GM12875 (cell line): ENCODE measurements around the gene PGAM5.

Experiments used
- H3K4me3 ChIP-seq: one replicate; pipeline ENCODE4 v1.5.1; 2011; ENCODE audit warnings: low read depth, low read length, control low read depth
- TF ChIP-seq, protein P1 (sequence below): IDR thresholded peaks from 2 replicates; pipeline ENCODE4 v1.5.1; 2011; ENCODE audit warnings: low read depth, mild to moderate bottlenecking, control low read depth, inconsistent platforms, low read length, moderate library complexity, borderline replicate concordance; ENCODE audit not compliant: insufficient read depth

Gene PGAM5

DNA sequence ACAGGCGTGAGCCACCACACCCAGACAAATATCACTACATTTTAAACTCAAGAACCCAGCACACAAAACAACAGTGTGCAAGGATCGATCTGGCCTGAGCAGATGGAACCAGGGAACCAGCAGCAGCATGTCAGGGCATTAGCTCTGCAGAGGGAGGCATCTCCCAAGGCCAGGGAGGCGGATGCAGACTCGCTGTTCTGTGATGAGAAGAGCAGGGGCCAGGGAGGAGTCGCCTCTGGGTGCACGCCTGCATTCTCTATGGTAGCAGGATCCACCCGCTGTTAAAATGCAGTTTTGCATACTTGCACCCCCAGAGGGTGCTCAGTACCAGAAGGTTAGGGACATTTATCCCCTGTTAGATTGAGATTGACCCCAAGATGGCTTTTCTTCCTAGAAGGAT, 17.9 kb downstream of the PGAM5 start:
- H3K4me3 ChIP-seq, result no peak overlapping the region
- TF ChIP-seq, protein P1, sequence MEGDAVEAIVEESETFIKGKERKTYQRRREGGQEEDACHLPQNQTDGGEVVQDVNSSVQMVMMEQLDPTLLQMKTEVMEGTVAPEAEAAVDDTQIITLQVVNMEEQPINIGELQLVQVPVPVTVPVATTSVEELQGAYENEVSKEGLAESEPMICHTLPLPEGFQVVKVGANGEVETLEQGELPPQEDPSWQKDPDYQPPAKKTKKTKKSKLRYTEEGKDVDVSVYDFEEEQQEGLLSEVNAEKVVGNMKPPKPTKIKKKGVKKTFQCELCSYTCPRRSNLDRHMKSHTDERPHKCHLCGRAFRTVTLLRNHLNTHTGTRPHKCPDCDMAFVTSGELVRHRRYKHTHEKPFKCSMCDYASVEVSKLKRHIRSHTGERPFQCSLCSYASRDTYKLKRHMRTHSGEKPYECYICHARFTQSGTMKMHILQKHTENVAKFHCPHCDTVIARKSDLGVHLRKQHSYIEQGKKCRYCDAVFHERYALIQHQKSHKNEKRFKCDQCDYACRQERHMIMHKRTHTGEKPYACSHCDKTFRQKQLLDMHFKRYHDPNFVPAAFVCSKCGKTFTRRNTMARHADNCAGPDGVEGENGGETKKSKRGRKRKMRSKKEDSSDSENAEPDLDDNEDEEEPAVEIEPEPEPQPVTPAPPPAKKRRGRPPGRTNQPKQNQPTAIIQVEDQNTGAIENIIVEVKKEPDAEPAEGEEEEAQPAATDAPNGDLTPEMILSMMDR, result no peak

DNA sequence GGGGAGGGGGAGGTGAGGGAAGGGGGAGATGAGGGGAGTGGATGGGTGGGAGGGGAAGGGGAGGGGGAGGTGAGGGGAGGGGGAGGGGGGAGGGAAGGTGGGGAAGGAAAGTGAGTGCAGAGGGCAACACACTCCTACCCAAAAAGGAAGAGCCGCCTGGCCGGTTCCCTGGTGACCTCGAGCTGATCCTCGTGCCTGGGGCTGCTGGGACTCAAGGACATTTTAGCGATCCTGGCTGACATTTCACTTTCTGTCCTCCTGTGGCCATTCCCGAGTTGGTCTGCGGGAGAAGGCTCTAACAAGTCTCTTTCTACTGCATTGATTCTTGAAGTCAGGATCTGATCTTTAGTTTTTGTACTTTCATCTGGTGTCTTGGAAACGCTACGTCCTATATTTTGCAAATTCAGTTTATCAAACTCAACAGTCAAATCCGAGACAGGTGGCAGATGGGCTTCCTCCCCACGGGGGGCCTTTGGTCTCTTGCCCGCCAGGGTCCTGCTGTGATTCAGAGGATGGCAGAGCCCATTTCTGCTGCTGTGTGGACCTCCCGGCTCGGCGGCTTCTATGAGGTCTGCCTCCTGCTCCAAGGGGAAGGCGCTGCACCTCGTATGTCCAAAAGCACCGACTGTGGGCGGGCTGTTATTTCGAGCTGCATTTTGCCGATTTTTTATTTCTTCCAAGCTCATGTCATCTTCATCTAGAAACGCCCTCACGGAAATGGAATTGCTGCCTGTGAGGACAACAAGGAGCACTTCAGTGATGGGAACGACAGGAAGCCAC, 19.1 kb downstream of the PGAM5 start:
- TF ChIP-seq, protein P1, result no peak
- no peak overlapping the region for H3K4me3 ChIP-seq

DNA sequence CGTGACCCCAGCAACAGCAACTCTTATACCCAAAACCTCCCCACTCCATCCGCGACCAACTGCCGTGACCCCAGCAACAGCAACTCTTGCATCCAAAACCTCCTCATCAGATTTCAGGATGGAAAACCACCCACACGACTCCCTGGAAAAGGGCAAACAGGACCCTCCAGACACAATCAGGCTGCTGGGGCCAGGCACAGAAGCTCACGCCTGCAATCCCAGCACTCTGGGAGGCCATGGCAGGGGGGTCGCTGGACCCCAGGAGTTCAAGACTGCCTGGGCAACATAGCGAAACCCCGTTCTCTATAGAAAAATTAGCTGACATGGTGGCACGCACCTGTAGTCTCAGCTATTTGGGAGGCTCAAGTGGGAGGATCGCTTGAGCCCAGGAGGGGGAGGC, 19.7 kb downstream of the PGAM5 start:
- H3K4me3 ChIP-seq, result no peak overlapping the region
- TF ChIP-seq, protein P1, result no peak

DNA sequence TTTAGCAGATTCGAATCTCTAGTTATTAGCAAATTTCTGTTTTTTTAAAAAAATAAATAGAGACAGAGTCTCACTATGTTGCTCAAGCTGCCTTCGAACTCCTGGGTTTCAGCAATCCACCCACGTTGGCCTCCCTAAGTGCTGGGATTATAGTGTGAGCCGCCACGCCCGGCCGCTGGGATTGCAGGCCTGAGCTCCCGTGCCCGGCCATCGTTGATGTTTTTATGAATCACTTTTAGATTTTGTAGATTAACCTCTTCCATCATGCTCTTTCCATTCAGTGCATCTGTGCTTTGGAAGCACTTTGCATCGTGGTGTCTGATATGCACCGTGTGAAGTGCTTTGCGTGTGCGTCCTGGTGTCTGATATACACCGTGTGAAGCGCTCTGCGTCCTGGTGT, 20.9 kb downstream of the PGAM5 start:
- TF ChIP-seq, protein P1, result no peak
- H3K4me3 ChIP-seq, result no peak overlapping the region

DNA sequence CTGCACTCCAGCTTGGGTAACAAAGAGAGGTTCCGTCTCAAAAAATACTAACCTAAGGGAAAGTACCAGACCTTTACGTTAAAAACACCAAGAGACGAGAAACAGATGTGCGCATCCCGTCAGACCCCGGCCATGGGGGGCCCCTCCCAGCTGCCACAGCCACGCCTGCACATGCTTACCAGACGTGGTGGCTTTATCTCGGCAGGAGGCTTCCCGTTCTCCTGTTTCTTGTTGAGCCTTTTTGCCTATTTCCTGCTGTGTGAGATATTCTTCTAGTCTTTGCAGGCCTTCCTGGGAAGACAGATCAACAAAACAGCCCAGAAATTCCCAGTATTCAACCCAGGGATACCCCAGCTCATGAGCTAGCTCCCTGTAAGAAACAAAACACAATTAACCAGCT, 23.6 kb downstream of the PGAM5 start:
- TF ChIP-seq, protein P1, result no peak
- no peak overlapping the region for H3K4me3 ChIP-seq

DNA sequence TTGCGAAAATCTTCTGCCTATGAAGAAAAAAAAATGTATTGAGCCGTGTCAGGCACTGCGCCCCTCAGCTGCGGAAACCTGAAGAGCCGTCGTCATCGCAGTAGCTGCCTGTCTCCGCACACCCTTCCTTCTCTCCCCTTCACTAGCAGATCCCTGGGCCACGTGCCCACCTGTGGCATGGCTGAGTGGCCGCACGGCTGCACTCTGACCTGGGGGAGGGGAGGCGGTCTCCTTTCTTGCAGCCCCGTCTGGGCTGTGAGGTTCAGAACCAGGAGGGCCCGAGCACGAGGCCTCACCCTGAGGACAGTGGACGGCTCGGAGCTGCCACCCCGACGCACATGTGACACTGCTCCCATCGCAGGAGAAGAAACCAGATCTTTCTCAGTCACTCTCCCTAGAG, 24.9 kb downstream of the PGAM5 start:
- TF ChIP-seq, protein P1, result no peak
- no peak overlapping the region for H3K4me3 ChIP-seq

DNA sequence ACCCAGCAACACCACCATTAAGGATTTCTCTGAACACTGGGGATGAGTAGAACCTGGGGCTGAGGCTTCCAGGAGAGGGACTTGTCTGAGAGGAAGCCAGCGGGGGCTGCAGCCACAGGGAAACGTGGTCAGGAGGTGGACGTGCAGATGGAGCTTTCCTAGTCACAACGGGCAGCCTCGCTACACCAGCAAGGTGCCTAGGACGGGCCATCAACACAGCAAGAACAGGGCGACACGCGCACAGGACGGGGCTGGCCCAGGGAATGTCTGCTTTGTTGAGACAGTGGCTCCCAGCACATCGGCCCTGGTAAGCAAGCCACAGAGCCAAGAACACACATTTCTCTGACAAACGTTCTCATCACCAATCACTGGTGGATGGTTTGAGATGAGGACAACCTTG, 25.7 kb downstream of the PGAM5 start:
- TF ChIP-seq, protein P1, result no peak

More for the DNA sequence above, 25.7 kb downstream of the PGAM5 start:
- no peak overlapping the region for H3K4me3 ChIP-seq
